Suprapubic skin (tissue), 4 donors: Measurements from ENCODE around the gene KCTD10. TPM values are rescaled to one million over a fixed set of nuclear protein-coding genes. Genes with fewer than 3 reads are reported as not detected.

Experiments used
- DNase-seq, 2 donors: peaks; one replicate each; pipeline ENCODE4 v3.0.0-alpha.2; 2019; ENCODE audit warnings: low spot score in 2 of 2
- H3K27ac ChIP-seq: fragments of 200-600 bp; sonication (generic); one replicate; pipeline ENCODE4 v1.5.1; 2019
- H3K27me3 ChIP-seq: fragments of 200-600 bp; sonication (generic); one replicate; pipeline ENCODE4 v1.5.1; 2019
- H3K36me3 ChIP-seq: fragments of 200-600 bp; sonication (generic); one replicate; pipeline ENCODE4 v1.5.1; 2019
- H3K4me1 ChIP-seq: fragments of 200-600 bp; sonication (generic); one replicate; pipeline ENCODE4 v1.5.1; 2019
- H3K4me3 ChIP-seq: fragments of 200-600 bp; sonication (generic); one replicate; pipeline ENCODE4 v1.5.1; 2019; ENCODE audit warnings: mild to moderate bottlenecking
- H3K9me3 ChIP-seq: fragments of 200-600 bp; sonication (generic); one replicate; pipeline ENCODE4 v1.5.1; 2019
- CTCF ChIP-seq, 2 donors: fragments of 200-600 bp in 1 of 2; fragments of 450-650 bp in 1 of 2; sonication (generic) in 1 of 2; IDR thresholded peaks; one replicate each; pipeline ENCODE4 v1.5.1; 2016 to 2019; ENCODE audit warnings: antibody characterized with exemption in 2 of 2, mild to moderate bottlenecking in 1 of 2, moderate library complexity in 1 of 2
- EP300 ChIP-seq: sonication (generic); formaldehyde crosslinking; IDR thresholded peaks from one replicate; pipeline ENCODE4 v1.6.1; 2017; ENCODE audit warnings: antibody characterized with exemption
- POLR2A ChIP-seq, 2 donors: fragments of 450-650 bp; IDR thresholded peaks; one replicate each; pipeline ENCODE4 v1.6.1; 2017; ENCODE audit warnings: antibody characterized with exemption in 2 of 2, mild to moderate bottlenecking in 2 of 2, moderate library complexity in 2 of 2
- POLR2AphosphoS5 ChIP-seq, 3 donors: sonication (generic); formaldehyde crosslinking; IDR thresholded peaks; one replicate each; pipeline ENCODE4 v1.6.1; 2017; ENCODE audit warnings: antibody characterized with exemption in 3 of 3
- WGBS: methylation state at CpG from one replicate; pipeline ENCODE4 v1.1.5; 2018; 5-methylcytosine and 5-hydroxymethylcytosine counted together
- total RNA-seq, 4 donors: library from RNA; depleted of rRNA; stranded (reverse); fragments of >200 nt; gene quantifications; one replicate each; pipeline ENCODE4 v1.1.0, GENCODE V29; 2016

The KCTD10 gene
- total RNA-seq, 4 donors from 2014 or later = 34.7 to 56.3 (median 41.7) TPM

GRCh38 chr12:109489016-109489954 is 12.2 kb upstream of the KCTD10 start:
- Histone ChIP-seq H3K4me3 (no peak overlapping the region), H3K9me3 (no peaks in the 10 kb centered on the region), H3K27ac (no peak overlapping the region), H3K4me1 (no peaks in the 10 kb centered on the region), H3K27me3 (no peaks in the 10 kb centered on the region), H3K36me3 (peaks cover 97% of the 10 kb centered on the region)
- WGBS = 90% methylated on average over 14 of the region's 14 CpGs
- TF ChIP-seq EP300 (no peak), POLR2A (IDR thresholded peaks at IDR 0.05) (no peak), POLR2AphosphoS5 (IDR thresholded peaks at IDR 0.05) (no peak), CTCF (IDR thresholded peaks at IDR 0.05) (no peak)
- no peak for DNase-seq

- WGBS = 85% methylated on average over 7 of the region's 7 CpGs
- peaks cover 99% of the 10 kb centered on the region for H3K36me3 ChIP-seq
- DNase-seq = no peak
These were observed 11.1 kb upstream of the KCTD10 start for GRCh38 chr12:109488051-109488665.

GRCh38 chr12:109487181-109488050 is 10.3 kb upstream of the KCTD10 start:
- no peak for TF ChIP-seq POLR2AphosphoS5 (IDR thresholded peaks at IDR 0.05)
- no peak for TF ChIP-seq CTCF (IDR thresholded peaks at IDR 0.05)
- TF ChIP-seq EP300 = no peak
- TF ChIP-seq POLR2A (IDR thresholded peaks at IDR 0.05) = no peak
- DNase-seq = no peak
- Histone ChIP-seq H3K27me3 (no peaks in the 10 kb centered on the region), H3K27ac (no peak overlapping the region), H3K4me1 (no peaks in the 10 kb centered on the region), H3K36me3 (peaks cover 93% of the 10 kb centered on the region), H3K9me3 (no peaks in the 10 kb centered on the region), H3K4me3 (no peak overlapping the region)
- WGBS = 94% methylated on average over 9 of the region's 9 CpGs

More at GRCh38 chr12:109488051-109488665, 11.1 kb upstream of the KCTD10 start:
- no peaks in the 10 kb centered on the region for H3K9me3 ChIP-seq
- H3K4me3 ChIP-seq = no peak overlapping the region
- no peak for TF ChIP-seq CTCF (IDR thresholded peaks at IDR 0.05)
- no peak for TF ChIP-seq POLR2AphosphoS5 (IDR thresholded peaks at IDR 0.05)
- no peak for TF ChIP-seq EP300
- TF ChIP-seq POLR2A (IDR thresholded peaks at IDR 0.05) = no peak
- no peaks in the 10 kb centered on the region for H3K27me3 ChIP-seq
- H3K27ac ChIP-seq = no peak overlapping the region
- no peaks in the 10 kb centered on the region for H3K4me1 ChIP-seq

- Histone ChIP-seq H3K9me3 (no peaks in the 10 kb centered on the region), H3K4me3 (no peak overlapping the region), H3K27me3 (no peaks in the 10 kb centered on the region), H3K4me1 (no peaks in the 10 kb centered on the region), H3K36me3 (peaks cover 71% of the 10 kb centered on the region), H3K27ac (no peak overlapping the region)
- no peak for TF ChIP-seq POLR2AphosphoS5 (IDR thresholded peaks at IDR 0.05)
- no peak for TF ChIP-seq CTCF (IDR thresholded peaks at IDR 0.05)
- no peak for TF ChIP-seq EP300
- no peak for TF ChIP-seq POLR2A (IDR thresholded peaks at IDR 0.05)
- WGBS = 58% methylated on average over 4 of the region's 4 CpGs
- no peak for DNase-seq
These were observed 8.1 kb upstream of the KCTD10 start for GRCh38 chr12:109485201-109485600.
